ENCODE results near the gene ELAPOR1.
A peak's percentile ranks its signal among the peaks of the same experiment; 100 is the strongest.

The ELAPOR1 gene

GRCh38 chr1:109158433-109158832 lies 44.5 kb downstream of the ELAPOR1 start:
- H3K27me3 Mint-ChIP-seq (ENCODE audit: low read depth) = peaks cover 7% of the 10 kb centered on the region
- H3K4me1 Mint-ChIP-seq = peaks cover 21% of the 10 kb centered on the region
- no peaks in the 10 kb centered on the region for H3K9me3 Mint-ChIP-seq
- no peak overlapping the region for H3K4me3 Mint-ChIP-seq
- no peak for TF ChIP-seq CTCF (IDR thresholded peaks at IDR 0.05; ENCODE audit: unreplicated experiment in 3 of 3)
- H3K27ac Mint-ChIP-seq = no peak overlapping the region
- H3K36me3 Mint-ChIP-seq (ENCODE audit: low read depth) = no peaks in the 10 kb centered on the region

- Mint-ChIP-seq H3K27ac (no peak overlapping the region), H3K36me3 (ENCODE audit: low read depth) (no peaks in the 10 kb centered on the region), H3K4me3 (no peak overlapping the region), H3K27me3 (ENCODE audit: low read depth) (peaks cover 7% of the 10 kb centered on the region), H3K9me3 (no peaks in the 10 kb centered on the region), H3K4me1 (peaks cover 21% of the 10 kb centered on the region)
- TF ChIP-seq CTCF (IDR thresholded peaks at IDR 0.05; ENCODE audit: unreplicated experiment in 3 of 3) = no peak
These were observed 45.4 kb downstream of the ELAPOR1 start for GRCh38 chr1:109159326-109159725.

- no peak for TF ChIP-seq CTCF (IDR thresholded peaks at IDR 0.05; ENCODE audit: unreplicated experiment in 3 of 3)
- H3K4me1 Mint-ChIP-seq = peaks cover 21% of the 10 kb centered on the region
- no peaks in the 10 kb centered on the region for H3K36me3 Mint-ChIP-seq (ENCODE audit: low read depth)
- no peak overlapping the region for H3K4me3 Mint-ChIP-seq
- peaks cover 3% of the 10 kb centered on the region for H3K27me3 Mint-ChIP-seq (ENCODE audit: low read depth)
- H3K9me3 Mint-ChIP-seq = no peaks in the 10 kb centered on the region
- no peak overlapping the region for H3K27ac Mint-ChIP-seq
These were observed 46.3 kb downstream of the ELAPOR1 start for GRCh38 chr1:109160071-109160840.

GRCh38 chr1:109161858-109162606 lies 48.1 kb downstream of the ELAPOR1 start:
- Mint-ChIP-seq H3K4me3 (peak overlapping the region in 1 of 3 experiments; percentile 19), H3K36me3 (ENCODE audit: low read depth) (no peaks in the 10 kb centered on the region), H3K9me3 (no peaks in the 10 kb centered on the region), H3K27me3 (ENCODE audit: low read depth) (peaks cover 3% of the 10 kb centered on the region), H3K4me1 (peaks cover 24% of the 10 kb centered on the region), H3K27ac (peak overlapping the region; percentile 70 to 89 (median 80))
- no peak for TF ChIP-seq CTCF (IDR thresholded peaks at IDR 0.05; ENCODE audit: unreplicated experiment in 3 of 3)

- peak overlapping the region; percentile 70 to 89 (median 80) for H3K27ac Mint-ChIP-seq
- no peaks in the 10 kb centered on the region for H3K9me3 Mint-ChIP-seq
- no peak for TF ChIP-seq CTCF (IDR thresholded peaks at IDR 0.05; ENCODE audit: unreplicated experiment in 3 of 3)
- H3K4me3 Mint-ChIP-seq = no peak overlapping the region
- H3K27me3 Mint-ChIP-seq (ENCODE audit: low read depth) = peaks cover 2% of the 10 kb centered on the region
- peaks cover 28% of the 10 kb centered on the region for H3K4me1 Mint-ChIP-seq
- H3K36me3 Mint-ChIP-seq (ENCODE audit: low read depth) = no peaks in the 10 kb centered on the region
These were observed 48.7 kb downstream of the ELAPOR1 start for GRCh38 chr1:109162626-109163025.

Data from nephron (organoid).